ENCODE results near the gene TTF1.
A peak's percentile ranks its signal among the peaks of the same experiment; 100 is the strongest.

TTF1 gene

GRCh38 chr9:132422574-132422973 is 15.9 kb upstream of the TTF1 start:
- Histone ChIP-seq H2AFZ (ENCODE audit: insufficient read depth, low read length, poor library complexity) (no peak overlapping the region), H3K4me3 (ENCODE audit: low read depth, low read length) (no peak overlapping the region), H3K79me1 (ENCODE audit: low read length) (no peaks in the 10 kb centered on the region), H3K9ac (ENCODE audit: low read length) (no peak overlapping the region), H3K27me3 (ENCODE audit: insufficient read depth, low read length) (no peaks in the 10 kb centered on the region), H3K4me1 (ENCODE audit: control insufficient read depth in 1 of 2, insufficient read depth in 2 of 2, low read length in 2 of 2) (no peaks in the 10 kb centered on the region), H3K14ac (ENCODE audit: low read length) (no peak overlapping the region), H3K27ac (ENCODE audit: low read depth, low read length) (no peak overlapping the region), H3K23ac (ENCODE audit: low read length) (no peak overlapping the region), H2BK12ac (ENCODE audit: low read length) (no peak overlapping the region), H4K91ac (ENCODE audit: low read depth, low read length) (no peak overlapping the region), H3K9me3 (ENCODE audit: insufficient read depth, low read depth, low read length) (no peaks in the 10 kb centered on the region), H2BK120ac (ENCODE audit: insufficient read depth, low read length, poor library complexity) (no peak overlapping the region), H3K79me2 (ENCODE audit: control insufficient read depth, insufficient read depth, low read length, poor library complexity) (peaks cover 2% of the 10 kb centered on the region), H2BK5ac (ENCODE audit: low read depth, low read length, poor library complexity) (no peak overlapping the region), H3K4me2 (ENCODE audit: low read length) (no peak overlapping the region), H2AK5ac (ENCODE audit: low read length) (no peak overlapping the region), H4K8ac (ENCODE audit: low read depth, low read length) (no peak overlapping the region), H3K36me3 (ENCODE audit: control insufficient read depth in 1 of 2, insufficient read depth in 2 of 2, low read length in 2 of 2) (no peaks in the 10 kb centered on the region), H3K18ac (ENCODE audit: low read length) (no peak overlapping the region), H4K12ac (ENCODE audit: low read depth, low read length) (no peak overlapping the region), H3K4ac (ENCODE audit: low read depth, low read length) (no peak overlapping the region)
- no peak for DNase-seq
- no CpG with 5 or more reads among the region's 5 CpGs for WGBS (ENCODE audit: extremely low coverage, insufficient coverage, insufficient read length)

GRCh38 chr9:132418726-132419363 is 12.2 kb upstream of the TTF1 start:
- no peak overlapping the region for H3K23ac ChIP-seq (ENCODE audit: low read length)
- no peaks in the 10 kb centered on the region for H3K9me3 ChIP-seq (ENCODE audit: insufficient read depth, low read depth, low read length)
- no peak overlapping the region for H2BK120ac ChIP-seq (ENCODE audit: insufficient read depth, low read length, poor library complexity)
- WGBS (ENCODE audit: extremely low coverage, insufficient coverage, insufficient read length), result no CpG with 5 or more reads among the region's 5 CpGs
- H3K4me1 ChIP-seq (ENCODE audit: control insufficient read depth in 1 of 2, insufficient read depth in 2 of 2, low read length in 2 of 2), result no peaks in the 10 kb centered on the region
- H3K14ac ChIP-seq (ENCODE audit: low read length), result no peak overlapping the region
- no peak overlapping the region for H3K4me2 ChIP-seq (ENCODE audit: low read length)
- no peak overlapping the region for H3K9ac ChIP-seq (ENCODE audit: low read length)
- H4K12ac ChIP-seq (ENCODE audit: low read depth, low read length), result no peak overlapping the region
- H3K4ac ChIP-seq (ENCODE audit: low read depth, low read length), result no peak overlapping the region
- H3K36me3 ChIP-seq (ENCODE audit: control insufficient read depth in 1 of 2, insufficient read depth in 2 of 2, low read length in 2 of 2), result no peaks in the 10 kb centered on the region
- no peaks in the 10 kb centered on the region for H3K79me1 ChIP-seq (ENCODE audit: low read length)
- no peaks in the 10 kb centered on the region for H3K27me3 ChIP-seq (ENCODE audit: insufficient read depth, low read length)
- no peak overlapping the region for H4K8ac ChIP-seq (ENCODE audit: low read depth, low read length)
- no peak overlapping the region for H4K91ac ChIP-seq (ENCODE audit: low read depth, low read length)
- H3K4me3 ChIP-seq (ENCODE audit: low read depth, low read length), result peak overlapping the region; percentile 23
- H3K18ac ChIP-seq (ENCODE audit: low read length), result no peak overlapping the region
- H2AK5ac ChIP-seq (ENCODE audit: low read length), result no peak overlapping the region
- H2AFZ ChIP-seq (ENCODE audit: insufficient read depth, low read length, poor library complexity), result no peak overlapping the region
- no peak for DNase-seq
- no peak overlapping the region for H2BK12ac ChIP-seq (ENCODE audit: low read length)
- no peak overlapping the region for H2BK5ac ChIP-seq (ENCODE audit: low read depth, low read length, poor library complexity)
- H3K27ac ChIP-seq (ENCODE audit: low read depth, low read length), result no peak overlapping the region
- H3K79me2 ChIP-seq (ENCODE audit: control insufficient read depth, insufficient read depth, low read length, poor library complexity), result peaks cover 2% of the 10 kb centered on the region

GRCh38 chr9:132415181-132415580 is 8.5 kb upstream of the TTF1 start:
- DNase-seq, result no peak
- H3K4me2 ChIP-seq (ENCODE audit: low read length), result no peak overlapping the region
- H3K4me1 ChIP-seq (ENCODE audit: control insufficient read depth in 1 of 2, insufficient read depth in 2 of 2, low read length in 2 of 2), result peaks cover 6% of the 10 kb centered on the region in 2 experiments
- no peak overlapping the region for H3K23ac ChIP-seq (ENCODE audit: low read length)
- H3K9me3 ChIP-seq (ENCODE audit: insufficient read depth, low read depth, low read length), result peaks cover 5% of the 10 kb centered on the region
- H2BK12ac ChIP-seq (ENCODE audit: low read length), result no peak overlapping the region
- H3K27me3 ChIP-seq (ENCODE audit: insufficient read depth, low read length), result peaks cover 7% of the 10 kb centered on the region
- no peaks in the 10 kb centered on the region for H3K36me3 ChIP-seq (ENCODE audit: control insufficient read depth in 1 of 2, insufficient read depth in 2 of 2, low read length in 2 of 2)
- no peak overlapping the region for H3K27ac ChIP-seq (ENCODE audit: low read depth, low read length)
- no peaks in the 10 kb centered on the region for H3K79me2 ChIP-seq (ENCODE audit: control insufficient read depth, insufficient read depth, low read length, poor library complexity)
- H3K4ac ChIP-seq (ENCODE audit: low read depth, low read length), result no peak overlapping the region
- H3K18ac ChIP-seq (ENCODE audit: low read length), result no peak overlapping the region
- H3K4me3 ChIP-seq (ENCODE audit: low read depth, low read length), result no peak overlapping the region
- H4K12ac ChIP-seq (ENCODE audit: low read depth, low read length), result no peak overlapping the region
- H4K8ac ChIP-seq (ENCODE audit: low read depth, low read length), result no peak overlapping the region
- no peak overlapping the region for H4K91ac ChIP-seq (ENCODE audit: low read depth, low read length)
- no peak overlapping the region for H2BK120ac ChIP-seq (ENCODE audit: insufficient read depth, low read length, poor library complexity)
- H2BK5ac ChIP-seq (ENCODE audit: low read depth, low read length, poor library complexity), result no peak overlapping the region
- no peak overlapping the region for H3K9ac ChIP-seq (ENCODE audit: low read length)
- no peak overlapping the region for H2AK5ac ChIP-seq (ENCODE audit: low read length)
- no peaks in the 10 kb centered on the region for H3K79me1 ChIP-seq (ENCODE audit: low read length)
- H3K14ac ChIP-seq (ENCODE audit: low read length), result no peak overlapping the region
- no CpG with 5 or more reads among the region's 12 CpGs for WGBS (ENCODE audit: extremely low coverage, insufficient coverage, insufficient read length)
- no peak overlapping the region for H2AFZ ChIP-seq (ENCODE audit: insufficient read depth, low read length, poor library complexity)

- H2BK12ac ChIP-seq (ENCODE audit: low read length), result no peak overlapping the region
- H3K4ac ChIP-seq (ENCODE audit: low read depth, low read length), result no peak overlapping the region
- no peak overlapping the region for H2AK5ac ChIP-seq (ENCODE audit: low read length)
- H3K9me3 ChIP-seq (ENCODE audit: insufficient read depth, low read depth, low read length), result peaks cover 6% of the 10 kb centered on the region
- WGBS (ENCODE audit: extremely low coverage, insufficient coverage, insufficient read length), result no CpG with 5 or more reads among the region's 7 CpGs
- H4K12ac ChIP-seq (ENCODE audit: low read depth, low read length), result no peak overlapping the region
- H3K4me1 ChIP-seq (ENCODE audit: control insufficient read depth in 1 of 2, insufficient read depth in 2 of 2, low read length in 2 of 2), result peaks cover 8 to 11% of the 10 kb centered on the region in 2 experiments
- H4K91ac ChIP-seq (ENCODE audit: low read depth, low read length), result no peak overlapping the region
- no peak overlapping the region for H3K4me3 ChIP-seq (ENCODE audit: low read depth, low read length)
- H3K36me3 ChIP-seq (ENCODE audit: control insufficient read depth in 1 of 2, insufficient read depth in 2 of 2, low read length in 2 of 2), result no peaks in the 10 kb centered on the region
- no peaks in the 10 kb centered on the region for H3K79me1 ChIP-seq (ENCODE audit: low read length)
- H3K14ac ChIP-seq (ENCODE audit: low read length), result no peak overlapping the region
- H3K23ac ChIP-seq (ENCODE audit: low read length), result no peak overlapping the region
- no peak overlapping the region for H3K27ac ChIP-seq (ENCODE audit: low read depth, low read length)
- H3K9ac ChIP-seq (ENCODE audit: low read length), result no peak overlapping the region
- H2BK5ac ChIP-seq (ENCODE audit: low read depth, low read length, poor library complexity), result no peak overlapping the region
- no peak overlapping the region for H3K18ac ChIP-seq (ENCODE audit: low read length)
- H3K4me2 ChIP-seq (ENCODE audit: low read length), result no peak overlapping the region
- H2AFZ ChIP-seq (ENCODE audit: insufficient read depth, low read length, poor library complexity), result no peak overlapping the region
- peaks cover 10% of the 10 kb centered on the region for H3K27me3 ChIP-seq (ENCODE audit: insufficient read depth, low read length)
- H2BK120ac ChIP-seq (ENCODE audit: insufficient read depth, low read length, poor library complexity), result no peak overlapping the region
- no peak for DNase-seq
- H3K79me2 ChIP-seq (ENCODE audit: control insufficient read depth, insufficient read depth, low read length, poor library complexity), result no peaks in the 10 kb centered on the region
- no peak overlapping the region for H4K8ac ChIP-seq (ENCODE audit: low read depth, low read length)
These were observed 8.1 kb upstream of the TTF1 start for GRCh38 chr9:132414731-132415130.
